NCI-H1105 treated with DMSO at 0.1 percent for 48 hours (cell line): Measurements from ENCODE around the gene KIR2DL1.
"Not testable (repeated sequence)": the region's sequence is repeated elsewhere in the genome, so short reads cannot be mapped to it uniquely, and the experiment has no call there.

ENCODE experiments used
- DNase-seq: peaks from one replicate; lab custom pipeline; 2025; lab: John Stamatoyannopoulos, UW

The KIR2DL1 gene

DNA sequence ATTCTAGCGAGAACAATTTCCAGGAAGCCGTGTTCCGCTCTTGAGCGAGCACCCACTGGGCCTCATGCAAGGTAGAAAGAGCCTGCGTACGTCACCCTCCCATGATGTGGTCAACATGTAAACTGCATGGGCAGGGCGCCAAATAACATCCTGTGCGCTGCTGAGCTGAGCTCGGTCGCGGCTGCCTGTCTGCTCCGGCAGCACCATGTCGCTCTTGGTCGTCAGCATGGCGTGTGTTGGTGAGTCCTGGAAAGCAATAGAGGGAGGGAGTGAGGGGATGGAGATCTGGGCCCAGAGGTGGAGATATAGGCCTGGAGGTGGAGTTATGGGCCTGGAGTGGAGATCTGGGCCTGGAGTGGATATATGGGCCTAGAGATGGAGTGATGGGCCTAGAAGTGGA, at the start of gene KIR2DL1:
Gene KIR2DL1, plus strand, starts transcription at position 148 of the 400 bp plus-strand sequence. Its CDS starts 58 bp downstream, at position 206.
- not testable (repeated sequence) for DNase-seq

DNA sequence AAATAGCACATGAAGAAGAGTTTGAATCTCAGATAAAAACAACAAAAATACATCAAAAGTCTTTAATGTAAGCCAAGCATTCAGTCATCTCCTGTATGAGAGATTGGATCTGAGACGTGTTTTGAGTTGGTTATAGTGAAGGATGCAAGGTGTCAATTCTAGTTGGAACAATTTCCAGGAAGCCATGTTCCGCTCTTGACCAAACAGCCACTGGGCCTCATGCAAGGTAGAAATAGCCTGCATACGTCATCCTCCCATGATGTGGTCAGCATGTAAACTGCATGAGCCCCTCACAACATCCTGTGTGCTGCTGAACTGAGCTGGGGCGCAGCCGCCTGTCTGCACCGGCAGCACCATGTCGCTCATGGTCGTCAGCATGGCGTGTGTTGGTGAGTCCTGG, 45.5 kb upstream of the KIR2DL1 start, which contains the start of gene KIR3DL3:
Gene KIR3DL3, plus strand, starts transcription at position 301 of the 400 bp plus-strand sequence. Its CDS starts 55 bp downstream, at position 356.
- no peak for DNase-seq

DNA sequence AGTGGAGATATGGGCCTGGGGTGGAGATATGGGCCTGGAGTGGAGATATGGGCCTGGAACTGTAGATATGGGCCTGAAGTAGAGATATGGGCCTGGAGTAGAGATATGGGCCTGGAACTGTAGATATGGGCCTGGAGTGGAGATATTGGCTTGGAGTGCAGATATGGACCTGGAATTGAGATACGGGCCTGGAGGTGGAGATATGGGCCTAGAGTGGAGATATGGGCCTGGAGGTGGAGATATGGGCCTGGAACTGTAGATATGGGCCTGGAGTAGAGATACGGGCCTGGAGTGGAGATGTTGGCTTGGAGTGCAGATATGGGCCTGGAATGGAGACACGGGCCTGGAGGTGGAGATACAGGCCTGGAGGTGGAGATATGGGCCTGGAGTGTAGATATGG, 44.9 kb upstream of the KIR2DL1 start:
- no peak for DNase-seq

DNA sequence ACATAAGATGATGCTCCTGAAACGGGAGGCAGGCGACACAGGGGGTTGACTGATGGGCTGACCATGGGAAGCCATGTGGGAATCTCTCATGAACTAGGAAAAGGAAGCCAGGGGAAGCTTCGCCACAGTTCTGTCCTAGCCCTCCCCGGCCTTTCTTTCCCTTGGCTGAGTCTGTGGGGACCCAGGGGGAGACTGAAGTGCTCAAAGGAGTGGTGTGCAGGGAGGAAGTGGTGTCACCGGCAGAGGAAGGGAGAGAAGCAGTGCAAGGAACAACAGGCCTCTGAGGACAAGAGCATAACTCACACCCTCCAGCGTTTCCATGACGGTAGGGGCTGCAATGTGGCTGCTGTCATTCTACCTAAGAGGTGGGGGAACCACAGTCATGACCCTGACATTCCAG, 44.3 kb upstream of the KIR2DL1 start:
- DNase-seq, result no peak

DNA sequence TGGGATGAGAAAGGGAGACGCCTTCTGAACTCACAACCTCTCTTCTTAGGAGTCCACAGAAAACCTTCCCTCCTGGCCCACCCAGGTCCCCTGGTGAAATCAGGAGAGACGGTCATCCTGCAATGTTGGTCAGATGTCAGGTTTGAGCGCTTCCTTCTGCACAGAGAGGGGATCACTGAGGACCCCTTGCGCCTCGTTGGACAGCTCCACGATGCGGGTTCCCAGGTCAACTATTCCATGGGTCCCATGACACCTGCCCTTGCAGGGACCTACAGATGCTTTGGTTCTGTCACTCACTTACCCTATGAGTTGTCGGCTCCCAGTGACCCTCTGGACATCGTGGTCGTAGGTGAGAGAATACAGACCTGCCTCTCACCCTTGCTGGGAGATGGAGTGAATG, 42.0 kb upstream of the KIR2DL1 start:
- no peak for DNase-seq

DNA sequence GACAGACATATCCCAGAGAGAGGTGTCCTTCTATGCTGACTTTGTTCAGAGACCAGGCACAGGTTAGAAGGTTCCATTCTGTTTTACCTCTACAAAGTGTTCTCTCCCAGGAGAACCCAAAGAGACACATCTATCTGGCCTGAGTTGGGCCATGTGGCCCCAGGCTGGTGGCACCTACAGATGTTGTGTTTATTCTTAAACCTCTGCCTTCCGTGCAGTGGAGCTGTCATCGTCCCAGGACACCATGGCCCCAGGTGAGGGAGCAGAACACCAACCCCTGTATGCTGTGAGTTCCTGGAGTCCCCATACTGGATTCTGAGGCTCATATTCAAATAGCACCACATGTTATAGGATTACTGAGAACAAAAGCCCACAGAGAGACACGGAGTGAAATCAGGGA, 41.4 kb upstream of the KIR2DL1 start:
- DNase-seq, result no peak

DNA sequence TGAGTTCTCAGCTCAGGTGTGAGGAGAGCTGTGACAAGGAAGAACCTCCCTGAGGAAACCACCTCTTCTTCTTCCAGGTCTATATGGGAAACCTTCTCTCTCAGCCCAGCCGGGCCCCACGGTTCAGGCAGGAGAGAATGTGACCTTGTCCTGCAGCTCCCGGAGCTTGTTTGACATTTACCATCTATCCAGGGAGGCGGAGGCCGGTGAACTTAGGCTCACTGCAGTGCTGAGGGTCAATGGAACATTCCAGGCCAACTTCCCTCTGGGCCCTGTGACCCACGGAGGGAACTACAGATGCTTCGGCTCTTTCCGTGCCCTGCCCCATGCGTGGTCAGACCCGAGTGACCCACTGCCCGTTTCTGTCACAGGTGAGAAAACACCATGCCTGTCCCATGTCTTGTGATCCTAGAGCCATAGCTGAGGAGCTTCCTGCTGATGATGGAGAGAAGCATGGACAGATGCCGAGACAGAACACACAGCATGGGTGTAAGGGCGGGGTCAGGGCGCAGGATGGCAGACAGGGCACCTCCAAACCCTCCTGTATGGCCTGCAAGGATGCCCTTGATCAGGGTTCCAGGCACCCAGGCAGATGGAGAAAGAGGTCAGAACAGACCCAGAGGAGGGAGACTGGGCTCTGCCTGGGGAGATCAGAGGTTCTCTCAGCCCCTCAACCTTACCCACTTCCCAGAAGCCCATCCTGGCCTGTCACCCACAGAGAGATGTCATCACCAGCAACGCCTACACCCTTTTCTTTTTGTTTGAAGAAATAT, 40.0 kb upstream of the KIR2DL1 start:
- no peak for DNase-seq

DNA sequence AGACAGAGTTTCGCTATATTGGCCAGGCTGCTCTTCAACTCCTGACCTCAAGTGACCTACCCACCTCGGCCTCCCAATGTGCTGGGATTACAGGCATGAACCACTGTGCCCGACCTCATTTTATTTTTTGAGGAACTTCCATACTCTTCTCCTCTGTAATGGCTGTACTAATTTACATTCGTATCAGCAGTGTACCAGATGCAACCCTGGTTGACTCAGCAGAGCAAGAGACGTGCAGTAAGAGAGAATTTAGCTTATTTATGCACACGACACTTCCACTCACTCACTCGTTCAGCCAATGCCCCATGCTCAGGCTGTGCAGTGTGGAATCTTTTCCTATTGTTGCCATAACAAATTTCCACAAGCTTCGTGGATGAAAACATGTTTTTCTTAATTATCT, 38.4 kb upstream of the KIR2DL1 start:
- no peak for DNase-seq

DNA sequence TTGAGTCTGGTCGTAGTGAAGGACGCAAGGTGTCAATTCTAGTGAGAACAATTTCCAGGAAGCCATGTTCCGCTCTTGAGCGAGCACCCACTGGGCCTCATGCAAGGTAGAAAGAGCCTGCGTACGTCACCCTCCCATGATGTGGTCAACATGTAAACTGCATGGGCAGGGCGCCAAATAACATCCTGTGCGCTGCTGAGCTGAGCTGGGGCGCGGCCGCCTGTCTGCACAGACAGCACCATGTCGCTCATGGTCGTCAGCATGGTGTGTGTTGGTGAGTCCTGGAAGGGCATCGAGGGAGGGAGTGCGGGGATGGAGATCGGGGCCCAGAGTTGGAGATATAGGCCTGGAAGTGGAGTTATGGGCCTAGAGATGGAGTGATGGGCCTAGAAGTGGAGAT, 31.3 kb upstream of the KIR2DL1 start, which contains the start of gene KIR2DL3:
Gene KIR2DL3, plus strand, starts transcription at position 208 of the 400 bp plus-strand sequence. Its CDS starts 33 bp downstream, at position 241.
- not testable (repeated sequence) for DNase-seq

DNA sequence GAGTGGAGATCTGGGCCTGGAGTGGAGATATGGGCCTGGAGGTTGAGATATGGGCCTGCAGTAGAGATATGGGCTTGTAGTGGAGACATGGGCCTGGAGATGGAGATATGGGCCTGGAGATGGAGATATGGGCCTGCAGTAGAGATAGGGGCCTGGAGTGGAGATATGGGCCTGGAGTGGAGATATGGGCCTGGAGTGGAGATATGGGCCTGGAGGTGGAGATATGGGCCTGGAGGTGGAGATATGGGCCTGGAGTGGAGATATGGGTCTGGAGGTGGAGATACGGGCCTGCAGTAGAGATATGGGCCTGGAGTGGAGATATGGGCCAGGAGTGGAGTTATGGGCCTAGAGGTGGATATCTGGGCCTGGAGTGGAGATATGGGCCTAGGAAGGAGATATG, 30.9 kb upstream of the KIR2DL1 start:
- no peak for DNase-seq

DNA sequence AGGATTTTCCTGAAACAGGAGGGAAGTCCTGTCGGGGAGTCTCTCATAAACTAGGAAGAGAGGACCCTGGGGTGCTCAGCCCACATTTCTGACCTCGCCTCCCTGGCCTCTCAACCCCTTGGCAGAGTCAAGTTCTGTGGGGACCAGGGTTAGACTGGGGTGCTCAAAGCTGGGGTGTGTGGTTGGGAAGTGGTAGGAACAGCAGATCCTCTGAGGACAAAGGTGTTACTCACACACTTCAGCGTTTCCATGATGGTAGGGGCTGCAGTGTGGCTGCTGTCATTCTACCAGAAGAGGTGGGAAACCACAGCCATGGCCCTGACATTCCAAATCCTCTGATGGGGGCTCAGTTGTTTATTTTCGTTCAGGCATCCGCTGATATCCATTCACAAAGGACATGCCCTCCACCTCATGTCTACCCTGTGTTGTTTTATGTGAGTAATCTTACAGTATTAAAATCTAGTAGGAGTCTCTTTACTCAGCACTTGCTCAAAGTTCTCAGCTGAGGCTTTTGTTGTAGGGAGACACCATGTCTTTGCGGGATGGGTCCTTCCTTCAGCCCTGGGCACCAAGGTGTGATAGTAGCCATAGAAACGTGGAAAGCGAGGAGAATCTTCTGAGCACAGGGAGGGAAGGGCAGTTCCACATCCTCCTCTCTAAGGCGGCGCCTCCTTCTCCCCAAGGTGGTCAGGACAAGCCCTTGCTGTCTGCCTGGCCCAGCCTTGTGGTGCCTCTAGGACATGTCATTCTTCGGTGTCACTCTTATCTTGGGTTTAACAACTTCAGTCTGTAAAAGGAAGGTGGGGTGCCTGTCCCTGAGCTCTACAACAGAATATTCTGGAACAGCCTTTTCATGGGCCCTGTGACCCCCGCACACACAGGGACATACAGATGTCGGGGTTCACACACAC, 29.8 kb upstream of the KIR2DL1 start:
- no peak for DNase-seq

DNA sequence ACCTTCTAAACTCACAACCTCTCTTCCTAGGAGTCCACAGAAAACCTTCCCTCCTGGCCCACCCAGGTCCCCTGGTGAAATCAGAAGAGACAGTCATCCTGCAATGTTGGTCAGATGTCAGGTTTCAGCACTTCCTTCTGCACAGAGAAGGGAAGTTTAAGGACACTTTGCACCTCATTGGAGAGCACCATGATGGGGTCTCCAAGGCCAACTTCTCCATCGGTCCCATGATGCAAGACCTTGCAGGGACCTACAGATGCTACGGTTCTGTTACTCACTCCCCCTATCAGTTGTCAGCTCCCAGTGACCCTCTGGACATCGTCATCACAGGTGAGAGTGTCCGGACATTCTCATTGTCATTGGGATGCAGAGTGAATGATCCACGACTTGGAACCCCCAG, 27.6 kb upstream of the KIR2DL1 start:
- not testable (repeated sequence) for DNase-seq

DNA sequence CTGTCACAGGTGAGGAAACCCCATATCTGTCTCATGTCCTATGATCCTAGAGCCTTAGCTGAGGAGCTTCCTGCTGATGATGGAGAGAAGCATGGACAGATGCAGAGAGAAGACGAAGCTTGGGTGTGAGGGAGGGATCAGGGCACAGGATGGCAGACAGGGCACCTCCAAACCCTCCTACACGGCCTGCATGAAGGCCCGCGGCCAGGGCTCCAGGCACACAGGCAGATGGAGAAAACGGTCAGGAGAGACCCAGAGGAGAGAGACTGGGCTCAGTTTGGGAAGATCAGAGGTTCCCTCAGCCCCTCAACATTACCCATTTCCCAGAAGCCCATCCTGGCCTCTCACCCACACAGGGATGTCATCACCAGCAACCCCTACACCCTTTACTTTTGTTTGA, 25.5 kb upstream of the KIR2DL1 start:
- not testable (repeated sequence) for DNase-seq

DNA sequence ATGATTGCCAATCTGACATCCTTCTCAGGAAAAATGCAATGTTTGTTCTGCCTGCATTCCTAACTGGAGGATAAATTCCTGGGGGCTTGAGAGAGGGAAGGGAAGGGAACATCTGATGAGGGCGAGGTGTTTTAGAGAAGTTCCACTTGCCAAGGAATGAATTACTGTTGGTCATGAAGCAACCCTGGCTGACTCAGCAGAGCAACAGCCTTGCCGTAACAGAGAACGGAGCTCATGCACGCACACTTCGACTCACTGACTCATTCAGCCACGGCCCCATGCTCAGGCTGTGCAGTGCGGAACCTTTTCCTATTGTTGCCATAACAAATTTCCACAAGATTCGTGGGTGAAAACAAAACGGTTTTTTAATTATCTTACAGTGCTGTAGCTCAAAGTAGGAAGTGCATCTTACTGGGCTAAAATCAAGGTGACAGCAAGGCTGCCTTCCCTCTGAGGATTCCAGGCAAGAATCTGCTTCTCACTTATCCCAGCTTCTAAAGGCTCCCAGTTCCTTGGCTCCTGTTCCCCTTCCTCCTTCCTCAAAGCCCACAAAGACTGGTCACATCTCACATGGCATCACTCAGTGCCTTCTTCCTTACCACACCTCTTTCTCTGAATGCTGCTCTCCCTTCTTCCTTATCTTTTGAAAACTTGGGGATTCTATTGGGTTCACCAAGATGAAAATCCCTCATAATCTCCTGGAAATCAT, 21.8 kb upstream of the KIR2DL1 start:
- not testable (repeated sequence) for DNase-seq

DNA sequence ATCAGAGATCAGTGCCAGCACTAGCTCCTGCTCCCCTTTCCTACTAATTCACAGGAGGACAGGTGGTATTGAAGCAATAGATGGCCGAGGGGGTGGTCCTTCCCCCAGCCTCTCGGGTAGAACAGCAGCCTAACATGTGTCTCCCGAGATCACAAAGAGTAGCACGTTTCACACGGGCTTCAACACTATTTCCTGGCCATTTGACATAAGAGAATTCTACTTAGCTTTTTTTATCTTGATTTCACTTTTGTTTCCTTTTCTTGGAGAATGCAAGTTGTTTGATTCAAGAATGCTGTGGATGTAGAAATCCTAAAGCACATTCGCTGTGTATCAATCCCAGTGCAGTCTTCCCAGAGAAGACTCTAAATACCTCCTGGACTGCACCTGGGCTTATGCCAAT, 19.3 kb upstream of the KIR2DL1 start:
- DNase-seq, result not testable (repeated sequence)

DNA sequence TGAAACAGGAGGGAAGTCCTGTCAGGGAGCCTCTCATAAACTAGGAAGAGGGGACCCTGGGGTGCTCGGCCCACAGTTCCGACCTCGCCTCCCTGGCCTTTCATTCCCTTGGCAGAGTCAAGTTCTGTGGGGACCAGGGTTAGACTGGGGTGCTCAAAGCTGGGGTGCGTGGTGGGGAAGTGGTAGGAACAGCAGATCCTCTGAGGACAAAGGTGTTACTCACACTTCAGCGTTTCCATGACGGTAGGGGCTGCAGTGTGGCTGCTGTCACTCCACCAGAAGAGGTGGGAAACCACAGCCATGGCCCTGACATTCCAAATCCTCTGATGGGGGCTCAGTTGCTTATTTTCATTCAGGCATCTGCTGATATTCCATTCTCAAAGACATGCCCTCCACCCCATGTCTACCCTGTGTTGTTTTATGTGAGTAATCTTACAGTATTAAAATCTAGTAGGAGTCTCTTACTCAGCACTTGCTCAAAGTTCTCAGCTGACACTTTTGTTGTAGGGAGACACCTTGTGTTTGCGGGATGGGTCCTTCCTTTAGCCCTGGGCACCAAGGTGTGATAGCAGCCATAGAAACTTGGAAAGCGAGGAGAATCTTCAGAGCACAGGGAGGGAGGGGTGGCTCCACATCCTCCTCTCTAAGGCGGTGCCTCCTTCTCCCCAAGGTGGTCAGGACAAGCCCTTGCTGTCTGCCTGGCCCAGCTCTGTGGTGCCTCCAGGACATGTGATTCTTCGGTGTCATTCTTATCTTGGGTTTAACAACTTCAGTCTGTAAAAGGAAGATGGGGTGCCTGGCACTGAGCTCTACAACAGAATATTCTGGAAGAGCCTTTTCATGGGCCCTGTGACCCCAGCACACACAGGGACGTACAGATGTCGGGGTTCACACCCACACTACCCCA, 13.1 kb upstream of the KIR2DL1 start:
- not testable (repeated sequence) for DNase-seq

DNA sequence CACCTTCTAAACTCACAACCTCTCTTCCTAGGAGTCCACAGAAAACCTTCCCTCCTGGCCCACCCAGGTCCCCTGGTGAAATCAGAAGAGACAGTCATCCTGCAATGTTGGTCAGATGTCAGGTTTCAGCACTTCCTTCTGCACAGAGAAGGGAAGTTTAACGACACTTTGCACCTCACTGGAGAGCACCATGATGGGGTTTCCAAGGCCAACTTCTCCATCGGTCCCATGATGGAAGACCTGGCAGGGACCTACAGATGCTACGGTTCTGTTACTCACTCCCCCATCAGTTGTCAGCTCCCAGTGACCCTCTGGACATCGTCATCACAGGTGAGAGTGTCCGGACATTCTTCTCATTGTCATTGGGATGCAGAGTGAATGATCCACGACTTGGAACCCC, 11.0 kb upstream of the KIR2DL1 start:
- not testable (repeated sequence) for DNase-seq

DNA sequence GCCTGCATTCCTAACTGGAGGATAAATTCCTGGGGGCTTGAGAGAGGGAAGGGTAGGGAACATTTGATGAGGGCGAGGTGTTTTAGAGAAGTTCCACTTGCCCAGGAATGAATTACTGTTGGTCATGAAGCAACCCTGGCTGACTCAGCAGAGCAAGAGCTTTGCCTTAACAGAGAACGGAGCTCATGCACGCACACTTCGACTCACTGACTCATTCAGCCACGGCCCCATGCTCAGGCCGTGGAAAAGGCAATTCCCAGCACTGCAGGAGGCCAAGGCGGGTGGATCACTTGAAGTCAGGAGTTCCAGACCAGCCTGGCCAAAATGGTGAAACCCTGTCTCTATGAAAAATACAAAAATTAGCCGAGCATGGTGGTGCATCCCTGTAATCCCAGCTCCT, 5.4 kb upstream of the KIR2DL1 start:
- DNase-seq, result not testable (repeated sequence)

DNA sequence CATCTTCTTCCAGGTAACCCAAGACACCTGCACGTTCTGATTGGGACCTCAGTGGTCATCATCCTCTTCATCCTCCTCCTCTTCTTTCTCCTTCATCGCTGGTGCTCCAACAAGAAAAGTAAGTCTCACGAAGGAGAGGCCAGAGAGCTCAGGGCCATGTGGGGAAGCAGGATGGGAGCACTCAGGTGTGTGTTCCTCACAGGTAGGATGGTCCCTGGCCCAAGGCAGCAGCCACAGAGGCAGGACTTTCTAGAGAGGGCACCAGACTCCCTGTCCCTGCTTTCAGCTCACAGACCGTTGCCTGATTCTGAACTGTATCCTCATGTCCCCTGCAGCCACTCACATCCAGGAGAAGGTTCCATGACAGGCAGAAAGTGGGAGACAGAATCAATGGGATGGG, 3.1 kb upstream of the KIR2DL1 start:
- not testable (repeated sequence) for DNase-seq

DNA sequence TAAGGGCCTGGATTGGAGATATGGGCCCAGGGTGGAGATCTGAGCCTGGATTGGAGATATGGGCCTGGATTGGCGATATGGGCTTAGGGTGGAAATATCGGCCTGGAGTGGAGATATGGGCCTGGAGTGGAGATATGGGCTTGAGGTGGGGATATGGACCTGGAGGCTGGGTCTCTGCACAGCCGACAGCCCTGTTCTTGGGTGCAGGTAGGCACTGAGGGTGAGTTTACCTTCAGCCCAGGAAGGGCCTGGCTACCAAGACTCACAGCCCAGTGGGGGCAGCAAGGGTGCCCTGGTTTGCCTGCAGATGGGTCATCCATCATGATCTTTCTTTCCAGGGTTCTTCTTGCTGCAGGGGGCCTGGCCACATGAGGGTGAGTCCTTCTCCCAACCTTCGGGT, 918 bp downstream of the KIR2DL1 start:
- DNase-seq, result not testable (repeated sequence)
